Measurements from ENCODE around the gene POLR2F.

POLR2F gene

DNA sequence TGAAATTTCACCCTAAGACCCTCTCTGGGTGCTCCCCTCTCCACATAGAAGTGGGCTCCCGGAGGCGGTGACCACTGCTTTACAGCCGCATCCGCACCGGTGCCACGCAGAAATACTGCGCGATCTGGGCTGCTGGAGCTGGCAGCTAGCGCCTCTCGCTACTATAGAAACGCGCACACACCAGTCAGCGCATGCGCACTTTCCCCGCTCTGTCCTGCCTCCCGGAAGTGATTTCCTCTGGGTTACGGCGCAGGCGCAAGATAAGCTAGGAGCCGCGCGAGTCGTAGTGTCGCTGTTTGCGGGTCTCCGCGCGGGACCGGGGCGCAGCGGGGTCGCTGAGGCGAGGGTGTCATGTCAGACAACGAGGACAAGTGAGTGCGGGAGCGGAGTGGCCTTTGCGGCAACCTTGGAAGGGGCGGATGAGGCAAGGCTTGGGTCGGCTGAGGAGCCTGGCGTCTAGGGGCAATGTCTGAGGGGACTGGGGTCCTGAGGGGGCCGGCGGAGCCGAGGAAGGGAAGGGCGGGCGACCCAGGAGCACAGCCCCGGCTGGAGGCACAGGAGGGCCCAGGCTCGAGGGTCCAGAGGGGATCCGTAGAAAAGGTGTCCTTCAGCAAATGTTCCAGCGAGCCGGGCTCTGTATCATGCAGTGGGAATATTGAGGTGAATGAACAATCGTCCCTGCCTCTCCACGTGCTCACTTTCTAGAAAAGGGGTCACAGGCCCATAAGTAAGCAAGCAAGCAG, at the start of gene POLR2F, which contains the start of gene C22orf23:
Gene POLR2F (plus strand): TSS at position 263 of the 743 bp plus-strand sequence. CDS start 89 bp downstream, at position 352.
Gene C22orf23 (minus strand): TSS at position 165 of the 743 bp plus-strand sequence. CDS start 452 bp downstream, outside the sequence.
- peak; percentile 87 for DNase-seq (ENCODE audit: low read depth, low spot score)

DNA sequence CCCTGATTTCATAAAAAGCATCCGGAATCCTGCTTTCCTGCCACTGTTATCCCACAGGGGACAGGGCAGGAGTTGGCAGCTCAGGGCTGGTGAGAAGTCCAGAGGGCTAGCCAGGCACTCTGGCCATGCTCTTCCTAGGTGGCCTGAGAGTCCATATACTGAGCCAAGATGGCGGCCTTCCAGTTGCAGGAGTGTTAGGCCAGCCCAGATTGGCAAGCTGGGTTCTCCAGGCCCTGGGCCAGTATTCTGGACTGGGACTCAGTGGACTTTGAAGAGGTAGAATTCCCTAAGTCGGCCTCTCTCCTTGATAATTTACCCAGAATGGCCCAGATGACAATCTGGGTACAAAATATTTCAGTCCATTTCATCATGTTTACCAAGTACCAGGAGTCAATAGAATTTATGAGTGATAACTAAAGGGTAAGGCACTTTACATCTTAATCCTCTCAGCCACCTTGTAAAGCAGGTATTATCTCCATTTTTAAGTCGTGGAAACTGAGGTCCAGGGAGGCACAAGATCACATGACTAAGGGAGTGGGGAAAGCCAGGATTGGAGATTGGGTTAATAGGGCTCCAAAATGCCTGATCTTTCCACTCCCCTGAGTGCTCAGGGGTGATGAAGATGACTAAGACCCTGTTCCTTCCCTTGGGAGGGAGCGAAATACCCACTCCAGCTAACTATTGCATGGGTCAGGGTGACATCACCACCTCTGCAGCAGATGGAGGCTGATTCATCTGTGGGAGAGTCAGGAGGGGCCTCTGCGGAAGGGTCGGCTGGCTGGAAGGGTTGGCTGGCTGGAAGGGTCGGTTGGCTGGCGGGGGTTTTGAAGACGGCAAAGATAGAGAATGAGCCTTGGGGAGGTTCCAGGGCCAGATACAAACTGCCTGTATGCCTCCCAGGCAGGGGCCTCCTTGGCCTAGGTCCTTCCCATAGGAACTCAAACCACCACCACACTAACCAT, 48.6 kb upstream of the POLR2F start:
- DNase-seq (ENCODE audit: low read depth, low spot score) = no peak

DNA sequence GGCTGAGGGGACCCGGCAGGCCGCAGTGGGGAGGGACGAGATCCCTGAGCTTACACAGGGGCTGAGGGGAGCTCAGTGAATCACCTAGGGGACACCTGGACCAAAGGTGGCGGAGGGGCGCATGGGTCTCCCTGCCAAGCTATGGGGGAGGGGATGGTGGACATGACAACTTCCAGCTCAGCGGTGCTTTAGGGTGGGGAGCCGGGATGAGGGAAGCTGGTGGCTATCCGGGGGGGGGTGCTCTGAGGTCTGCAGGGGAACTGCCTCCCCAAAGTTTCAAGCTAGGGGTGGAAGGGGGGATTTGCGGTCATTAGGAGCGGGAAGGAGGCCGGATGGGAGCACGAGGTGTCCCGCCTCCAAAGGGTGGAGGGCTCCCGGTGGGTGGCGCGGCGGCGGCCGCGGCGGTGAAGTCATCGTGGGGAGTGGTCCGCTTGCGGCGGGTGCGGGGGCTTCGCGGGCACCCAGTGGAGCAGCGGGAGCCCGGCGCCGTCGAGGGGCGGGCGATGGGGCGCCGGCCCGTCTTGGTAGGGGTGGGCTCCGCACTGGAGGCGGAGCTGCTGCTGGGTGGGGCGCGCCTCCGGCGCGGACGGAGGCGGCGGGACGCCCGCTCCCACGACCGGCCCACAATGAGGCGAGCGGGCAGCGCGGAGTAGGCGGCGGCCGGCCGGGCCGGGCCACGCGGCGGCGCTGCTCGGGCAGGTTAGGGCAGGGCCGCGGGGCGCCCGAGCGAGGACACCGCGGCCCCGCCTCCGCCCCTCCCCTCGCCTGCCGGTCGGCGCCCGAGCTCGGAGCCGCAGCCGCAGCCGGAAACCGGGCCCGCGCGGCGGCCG, 47.8 kb upstream of the POLR2F start, which contains the start of gene MICALL1:
Gene MICALL1 (plus strand): TSS at position 764 of the 830 bp plus-strand sequence. CDS start 126 bp downstream, outside the sequence.
- peak; percentile 11 for DNase-seq (ENCODE audit: low read depth, low spot score)

DNA sequence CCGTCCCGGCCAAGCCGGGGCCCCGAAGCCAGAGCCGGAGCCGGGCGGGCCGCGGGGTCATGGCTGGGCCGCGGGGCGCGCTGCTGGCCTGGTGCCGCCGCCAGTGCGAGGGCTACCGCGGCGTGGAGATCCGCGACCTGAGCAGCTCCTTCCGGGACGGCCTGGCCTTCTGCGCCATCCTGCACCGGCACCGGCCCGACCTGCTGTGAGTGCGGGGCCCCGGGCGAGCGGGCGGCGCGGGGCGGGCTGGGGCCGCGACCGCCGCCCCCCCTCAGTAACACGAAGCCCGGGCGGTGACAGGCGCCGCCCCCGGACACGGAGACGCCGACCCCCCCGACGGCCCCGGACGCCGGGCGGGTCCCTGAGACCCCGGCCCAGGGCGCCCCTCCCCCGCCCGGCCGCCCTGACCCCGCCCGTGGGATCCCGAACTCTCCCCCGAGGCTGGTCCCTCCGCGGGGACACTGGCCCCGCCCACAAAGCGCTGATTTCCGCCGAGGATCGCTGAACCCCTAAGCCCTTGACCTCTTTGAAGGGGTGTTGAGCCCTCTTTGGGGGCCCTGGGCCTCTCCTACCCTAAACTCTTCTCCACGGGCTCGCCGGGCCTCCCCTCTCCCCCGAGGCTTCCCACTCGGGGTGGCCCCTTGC, 47.0 kb upstream of the POLR2F start:
- DNase-seq (ENCODE audit: low read depth, low spot score) = no peak

DNA sequence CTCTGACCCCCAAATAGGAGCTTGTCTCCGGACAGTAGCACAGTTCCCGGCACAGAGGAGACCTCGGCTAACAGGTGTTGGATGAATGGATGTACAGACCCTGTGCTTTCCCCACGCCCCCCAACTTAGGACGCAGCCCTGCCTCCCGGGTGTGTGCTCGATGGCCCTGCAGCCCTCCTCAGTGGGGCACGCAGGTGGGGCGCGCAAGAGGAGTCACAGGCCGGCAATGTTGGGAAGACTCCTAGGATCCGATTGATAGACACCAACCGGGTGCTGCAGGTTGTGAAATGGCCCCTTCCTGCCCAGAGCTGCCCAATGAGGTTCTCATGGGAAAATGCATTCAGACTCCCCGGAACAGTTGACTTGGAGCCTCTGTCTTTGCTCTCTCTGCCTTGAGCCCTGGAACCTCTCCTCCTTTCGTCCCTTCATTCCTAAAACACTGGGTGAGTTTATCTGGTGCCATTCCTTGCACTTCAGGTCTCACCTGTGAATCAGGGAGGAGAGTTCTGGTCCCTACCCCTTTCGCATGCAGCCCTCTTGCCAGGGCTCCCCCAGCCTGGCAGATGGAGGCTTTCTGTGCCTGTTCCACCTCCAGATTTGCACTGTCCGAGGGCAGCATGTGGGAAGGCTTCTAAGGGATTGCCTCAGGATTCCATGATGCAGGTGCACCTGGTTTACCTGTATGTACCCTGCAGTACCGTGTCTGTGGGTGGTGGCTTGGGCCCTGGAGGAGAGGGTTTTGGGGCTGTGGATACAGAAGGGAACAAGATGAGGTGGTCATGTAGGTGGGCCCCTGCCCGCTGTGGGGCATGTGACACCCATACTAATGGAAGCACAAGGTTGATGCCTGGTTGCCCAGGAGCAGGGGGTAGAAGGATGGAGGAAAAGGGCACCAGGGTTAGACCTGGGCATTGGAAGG, 46.2 kb upstream of the POLR2F start:
- DNase-seq (ENCODE audit: low read depth, low spot score) = no peak

DNA sequence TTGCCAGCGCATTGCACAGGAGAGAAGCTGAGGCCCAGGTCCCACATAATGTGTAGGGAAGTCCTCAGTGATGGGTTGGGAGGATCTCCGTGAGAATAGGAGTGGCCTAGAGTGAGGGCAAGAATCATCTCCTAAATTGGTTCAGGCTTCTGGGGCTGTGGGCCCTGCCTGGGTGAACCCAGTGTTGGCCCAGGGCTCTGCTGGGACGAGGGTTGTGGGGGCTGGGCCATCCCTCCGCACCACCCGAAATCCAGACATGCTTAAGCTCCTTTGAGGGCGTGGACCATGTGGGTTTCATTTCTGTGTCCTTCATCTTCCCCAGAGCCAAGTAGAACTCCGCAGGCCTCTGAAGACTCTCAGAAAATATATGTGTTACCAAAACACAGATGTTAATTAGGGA, 43.7 kb upstream of the POLR2F start:
- no peak for DNase-seq (ENCODE audit: low read depth, low spot score)

DNA sequence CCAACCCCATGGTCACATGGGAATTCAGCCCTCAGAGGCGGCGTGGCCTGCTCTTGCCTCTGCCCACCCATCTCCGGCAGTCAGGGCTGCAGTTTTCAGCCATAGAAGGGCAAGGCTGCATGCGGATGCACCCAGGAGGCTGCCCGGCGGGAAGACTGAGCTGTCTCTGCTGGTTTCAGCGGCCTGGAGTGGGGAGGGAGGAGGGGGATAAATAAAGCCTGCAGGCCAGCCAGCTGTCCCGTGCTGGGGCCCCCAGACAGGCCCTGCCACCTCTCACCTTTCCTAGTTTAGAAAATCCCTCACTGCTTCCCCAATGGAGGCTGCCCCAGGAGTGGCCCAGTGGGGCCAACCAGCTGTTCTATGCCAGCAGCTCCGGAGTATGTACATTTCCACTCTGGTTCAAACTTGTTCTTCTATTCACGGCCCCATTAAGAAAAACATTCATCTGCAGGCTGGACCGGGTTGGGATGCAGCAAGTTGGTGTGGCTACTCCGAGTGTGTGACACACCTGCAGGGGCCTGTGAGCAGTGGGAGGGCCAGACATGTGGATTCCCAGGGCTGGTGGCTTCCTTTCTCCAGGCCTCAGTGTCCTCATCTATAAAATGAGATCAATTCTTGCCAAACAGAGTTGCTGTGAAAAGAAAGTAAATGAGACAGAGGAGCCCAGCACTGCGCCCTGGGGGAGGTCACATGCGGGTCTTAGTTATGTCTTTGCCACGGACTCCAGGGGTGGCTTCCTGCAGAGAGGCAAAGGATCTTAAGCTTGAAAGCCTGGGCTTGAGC, 42.4 kb upstream of the POLR2F start:
- DNase-seq (ENCODE audit: low read depth, low spot score) = no peak

DNA sequence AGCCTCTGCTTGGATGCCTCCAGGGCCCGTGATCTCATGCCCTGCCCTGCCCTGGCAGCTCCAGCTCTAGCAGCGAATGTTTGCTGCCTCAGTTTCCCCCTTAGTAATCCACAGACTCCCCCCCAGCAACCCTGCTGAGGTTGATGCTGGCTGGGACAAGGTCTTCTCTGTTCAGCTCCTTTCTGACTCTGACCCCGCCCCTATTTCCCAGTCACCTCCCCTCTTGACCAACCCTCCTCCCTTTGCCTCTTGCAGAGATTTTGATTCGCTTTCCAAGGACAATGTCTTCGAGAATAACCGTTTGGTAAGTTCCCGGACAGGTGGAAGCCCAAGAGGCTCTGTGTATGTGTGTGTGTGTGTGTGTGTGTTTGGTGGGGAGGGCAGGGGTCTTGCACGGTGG, 41.8 kb upstream of the POLR2F start:
- no peak for DNase-seq (ENCODE audit: low read depth, low spot score)

DNA sequence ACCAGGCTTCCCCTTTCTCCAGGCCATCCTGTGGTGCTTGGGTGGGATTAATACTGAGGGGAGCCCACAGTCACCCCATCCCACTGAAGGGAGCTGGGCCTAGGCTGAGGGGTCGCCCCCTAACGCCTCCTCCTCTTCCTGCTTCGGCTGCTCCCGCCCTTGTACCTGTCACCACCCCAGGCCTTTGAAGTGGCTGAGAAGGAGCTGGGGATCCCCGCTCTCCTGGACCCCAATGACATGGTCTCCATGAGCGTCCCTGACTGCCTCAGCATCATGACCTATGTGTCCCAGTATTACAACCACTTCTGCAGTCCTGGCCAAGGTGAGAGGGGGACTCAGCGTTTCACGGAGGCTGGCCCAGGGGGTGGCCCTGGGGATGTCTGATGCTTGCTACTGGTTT, 41.3 kb upstream of the POLR2F start:
- DNase-seq (ENCODE audit: low read depth, low spot score) = no peak

DNA sequence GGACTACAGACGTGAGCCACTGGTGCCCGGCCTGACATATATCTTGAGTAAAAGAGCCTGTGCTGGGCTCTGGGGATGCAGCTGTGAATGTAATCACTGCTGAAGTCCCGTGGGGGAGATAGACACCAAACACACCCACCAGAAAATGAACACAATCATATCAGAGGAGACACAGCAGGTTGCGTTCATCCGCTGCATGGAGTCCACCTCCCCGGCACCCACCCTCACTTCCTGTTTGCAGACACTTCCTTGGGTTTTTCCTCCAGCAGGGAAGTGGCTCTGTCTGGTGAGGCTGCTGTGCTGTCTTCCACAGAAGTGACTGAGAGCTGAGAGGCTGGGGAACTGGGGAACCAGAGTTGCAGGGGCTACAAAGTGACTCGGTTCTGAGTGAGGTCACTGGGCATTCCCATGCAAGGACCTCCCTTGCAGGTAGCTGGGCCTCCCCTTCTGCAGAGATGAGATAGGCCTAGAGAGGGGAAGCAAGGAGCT, 40.2 kb upstream of the POLR2F start:
- no peak for DNase-seq (ENCODE audit: low read depth, low spot score)

DNA sequence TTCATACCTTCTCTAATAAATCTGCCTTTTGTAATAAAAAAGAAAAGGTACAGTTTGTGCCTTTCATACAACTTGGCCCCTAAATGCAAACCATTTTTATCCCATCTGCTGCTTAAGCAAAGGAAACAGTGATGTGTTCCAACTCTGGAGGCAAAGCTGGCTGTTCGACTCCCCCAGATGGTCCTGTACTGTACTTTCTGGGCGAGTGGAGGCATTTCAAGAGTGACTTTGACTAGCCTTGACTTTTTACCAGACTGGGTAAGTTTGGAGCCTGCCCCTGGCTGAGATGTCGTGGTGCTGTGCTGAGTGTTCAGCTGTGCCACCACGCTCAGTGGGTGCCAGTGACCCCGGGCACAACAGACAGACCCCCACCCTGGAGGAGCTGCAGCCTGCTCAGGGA, 37.2 kb upstream of the POLR2F start:
- no peak for DNase-seq (ENCODE audit: low read depth, low spot score)

DNA sequence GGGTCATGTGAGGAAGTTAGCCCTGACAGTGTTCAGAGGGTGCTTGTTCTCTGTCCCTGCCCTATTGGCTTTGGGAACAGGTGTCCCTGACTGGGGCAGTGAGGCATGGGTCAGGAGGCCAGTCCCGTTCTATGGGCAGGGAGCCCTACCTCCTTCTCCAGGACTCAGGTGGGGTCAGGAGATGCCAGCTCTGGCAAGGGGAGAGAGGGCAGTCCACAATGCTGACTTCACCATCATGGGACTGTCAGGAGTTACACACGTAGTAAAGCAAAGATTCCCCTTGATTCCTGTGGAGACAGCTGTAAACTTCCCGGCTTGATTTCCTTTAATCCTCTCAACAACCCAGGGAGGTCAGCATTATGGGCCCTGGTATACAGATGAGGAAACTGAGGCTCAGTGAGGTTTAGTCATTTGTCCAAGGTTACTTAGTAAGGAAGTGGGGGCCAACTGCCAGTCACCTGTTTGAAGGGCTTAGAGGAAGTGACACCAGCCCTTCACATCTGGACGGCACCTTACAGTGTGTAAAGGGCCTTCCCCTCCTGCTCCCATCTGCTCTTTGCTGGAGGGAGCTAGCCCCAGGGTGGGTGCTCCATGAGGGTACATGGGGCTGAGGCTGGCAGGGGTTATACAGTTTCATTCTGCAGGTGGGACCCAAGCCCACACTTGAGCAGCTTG, 35.5 kb upstream of the POLR2F start:
- no peak for DNase-seq (ENCODE audit: low read depth, low spot score)

DNA sequence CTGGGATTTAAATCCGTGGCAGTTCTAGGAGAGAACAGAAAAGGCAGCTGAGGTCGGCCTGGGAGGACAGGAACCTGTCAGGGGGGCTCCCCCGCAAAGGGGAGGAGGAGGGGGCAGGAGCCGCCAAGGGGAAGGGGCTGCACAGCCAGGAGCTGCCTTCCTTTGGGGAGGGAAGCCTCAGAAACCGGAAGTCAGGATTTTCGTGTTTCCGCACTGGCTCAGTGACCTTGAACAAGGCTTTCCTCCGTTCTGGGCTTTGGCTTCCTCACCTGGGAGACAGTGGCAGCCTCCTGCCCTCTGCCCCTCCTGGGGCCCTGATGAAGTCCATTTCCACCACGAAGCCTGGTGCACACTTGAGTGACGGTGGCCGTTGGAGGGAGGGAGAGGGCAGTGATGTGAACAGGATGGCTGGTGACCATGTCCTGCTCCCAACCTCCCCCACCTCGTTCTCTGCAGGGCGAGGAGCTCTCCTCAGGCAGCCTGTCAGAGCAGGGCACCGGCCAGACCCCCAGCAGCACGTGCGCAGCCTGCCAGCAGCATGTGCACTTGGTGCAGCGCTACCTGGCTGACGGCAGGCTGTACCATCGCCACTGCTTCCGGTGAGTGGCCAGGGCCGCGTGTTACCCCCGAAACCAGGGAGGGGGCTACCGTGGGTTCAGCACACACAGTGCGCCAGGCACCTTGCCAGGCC, 34.8 kb upstream of the POLR2F start:
- no peak for DNase-seq (ENCODE audit: low read depth, low spot score)

DNA sequence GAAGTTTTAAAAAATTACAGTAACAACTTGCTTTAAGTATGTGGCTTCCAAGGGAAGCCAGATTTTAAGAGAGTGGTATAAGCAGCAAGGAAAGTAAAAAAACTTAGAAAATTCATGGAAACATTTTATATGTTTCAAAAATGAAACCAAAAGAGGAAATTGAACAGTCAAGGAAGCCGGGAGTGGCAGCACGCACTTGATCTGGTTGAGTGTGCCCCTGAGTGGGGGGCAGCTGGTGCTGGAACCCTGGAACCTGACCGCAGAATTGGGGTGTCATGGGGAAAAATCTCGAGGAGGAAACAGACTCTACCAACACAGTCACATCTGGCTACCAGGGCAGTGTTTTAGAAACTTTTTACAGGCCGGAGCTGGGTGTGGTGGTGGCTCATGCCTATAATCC, 33.4 kb upstream of the POLR2F start:
- no peak for DNase-seq (ENCODE audit: low read depth, low spot score)

DNA sequence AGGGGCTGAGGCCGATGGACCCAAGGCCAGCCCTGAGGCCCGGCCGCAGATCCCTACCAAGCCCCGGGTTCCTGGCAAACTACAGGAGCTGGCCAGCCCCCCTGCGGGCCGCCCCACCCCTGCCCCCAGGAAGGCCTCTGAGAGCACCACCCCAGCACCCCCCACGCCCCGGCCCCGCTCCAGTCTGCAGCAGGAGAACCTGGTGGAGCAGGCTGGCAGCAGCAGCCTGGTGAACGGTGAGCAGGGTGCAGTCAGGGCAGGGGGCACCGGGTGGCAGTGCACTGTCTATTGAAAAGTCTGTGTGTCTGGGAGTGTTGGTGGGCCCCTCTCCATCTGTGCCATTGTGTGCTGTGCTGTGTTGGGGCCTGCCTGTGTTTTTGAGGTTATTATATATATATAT, 31.3 kb upstream of the POLR2F start:
- no peak for DNase-seq (ENCODE audit: low read depth, low spot score)

DNA sequence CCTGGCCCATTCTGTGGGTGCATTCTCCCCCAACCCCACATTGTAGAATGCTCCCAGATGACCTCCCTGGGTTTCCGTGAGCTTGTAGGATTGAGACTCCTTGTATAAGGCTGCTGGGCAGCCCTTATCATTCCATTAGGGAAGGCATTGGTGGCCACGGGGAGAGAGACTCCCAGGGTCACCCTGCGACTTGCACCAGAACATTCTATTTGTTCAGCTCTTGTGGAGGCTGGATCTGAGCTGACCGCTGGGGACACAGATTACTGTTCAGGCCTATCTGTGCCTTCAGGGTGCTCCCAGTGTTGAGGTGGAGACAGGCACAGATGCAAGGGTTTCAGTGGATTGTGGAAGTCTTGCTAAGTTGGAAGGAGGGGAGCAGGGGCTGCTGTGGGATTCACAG, 29.6 kb upstream of the POLR2F start:
- DNase-seq (ENCODE audit: low read depth, low spot score) = no peak

DNA sequence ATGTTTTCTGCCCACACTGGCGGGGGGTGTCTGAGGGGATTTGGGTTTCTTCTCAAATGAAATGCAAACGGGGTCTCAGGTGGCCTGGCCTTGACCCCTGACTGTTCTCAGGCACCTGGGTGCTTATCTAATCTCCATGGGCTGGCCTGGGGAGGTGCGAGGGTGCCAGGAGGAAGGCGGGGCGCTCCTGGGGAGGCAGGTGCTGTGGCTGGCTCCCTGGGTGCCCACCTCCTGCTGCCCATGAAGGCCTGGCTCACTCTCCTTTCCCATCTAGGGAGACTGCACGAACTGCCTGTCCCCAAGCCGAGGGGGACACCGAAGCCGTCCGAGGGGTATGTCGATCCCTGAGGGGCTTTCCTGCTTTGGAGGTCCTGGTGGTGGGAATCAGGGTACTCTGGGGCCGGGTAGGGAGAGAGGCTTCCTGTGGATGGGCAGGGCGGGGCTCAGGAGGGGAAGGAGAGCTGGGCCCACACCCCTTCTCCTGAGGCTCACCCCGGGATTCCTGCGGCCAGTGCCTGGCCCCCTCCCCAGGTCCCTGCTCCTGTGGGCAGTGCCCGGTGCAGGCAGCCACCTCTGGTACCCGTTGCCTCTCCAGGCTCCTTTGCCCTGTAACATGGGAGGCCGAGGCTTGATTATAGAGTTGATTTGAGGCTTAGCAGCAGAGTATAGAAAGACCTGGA, 29.0 kb upstream of the POLR2F start:
- DNase-seq (ENCODE audit: low read depth, low spot score) = no peak
